HUES48 (cell line): ENCODE data around the gene ADCY3.

Experiments
- H3K27ac ChIP-seq: one replicate; pipeline ENCODE4 v1.7.0; 2013; ENCODE audit warnings: low read depth, low read length, inconsistent platforms
- H3K27me3 ChIP-seq: 2 replicates; pipeline ENCODE4 v1.6.1; 2013; ENCODE audit warnings: mild to moderate bottlenecking, low read length; ENCODE audit not compliant: control insufficient read depth, insufficient read depth
- H3K36me3 ChIP-seq: 2 replicates; pipeline ENCODE4 v1.6.1; 2013; ENCODE audit warnings: low read length; ENCODE audit not compliant: control insufficient read depth, insufficient read depth
- H3K4me1 ChIP-seq: 2 replicates; pipeline ENCODE4 v1.6.1; 2013; ENCODE audit warnings: mild to moderate bottlenecking, low read length; ENCODE audit not compliant: control insufficient read depth, insufficient read depth
- H3K4me3 ChIP-seq: 2 replicates; pipeline ENCODE4 v1.5.1; 2013; ENCODE audit warnings: mild to moderate bottlenecking, low read depth, low read length
- H3K9ac ChIP-seq: 2 replicates; pipeline ENCODE4 v1.6.1; 2013; ENCODE audit warnings: mild to moderate bottlenecking, low read depth, low read length, moderate library complexity
- H3K9me3 ChIP-seq: 2 replicates; pipeline ENCODE4 v1.6.1; 2013; ENCODE audit warnings: low read length; ENCODE audit not compliant: control insufficient read depth, insufficient read depth

Gene ADCY3

DNA sequence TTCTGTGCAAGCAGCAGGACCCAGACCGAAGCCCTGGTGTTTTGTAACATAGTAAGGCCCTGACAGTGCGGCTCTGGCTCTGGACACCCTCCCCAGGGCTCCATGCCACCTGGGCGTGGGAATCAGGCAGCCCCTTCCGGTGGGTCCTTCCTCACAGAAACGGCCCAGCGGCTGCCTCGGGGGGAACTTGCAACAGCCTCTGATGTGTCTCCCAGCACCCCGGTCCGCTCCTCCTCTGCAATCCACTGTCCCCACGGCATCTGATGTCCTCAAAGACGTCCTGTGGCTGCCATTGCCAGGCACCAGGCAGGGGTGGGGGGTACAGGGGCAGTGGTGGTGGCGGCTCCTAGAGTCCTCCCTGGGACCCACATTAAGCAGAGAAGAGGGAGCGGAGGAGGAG lies 68.0 kb downstream of the ADCY3 start:
- Histone ChIP-seq H3K4me3 (no peak overlapping the region), H3K9me3 (peaks cover 7% of the 10 kb centered on the region), H3K27me3 (no peaks in the 10 kb centered on the region), H3K36me3 (no peaks in the 10 kb centered on the region), H3K4me1 (no peaks in the 10 kb centered on the region), H3K27ac (no peak overlapping the region), H3K9ac (no peak overlapping the region)

- no peak overlapping the region for H3K4me3 ChIP-seq
- H3K9me3 ChIP-seq, result peaks cover 7% of the 10 kb centered on the region
- no peak overlapping the region for H3K27ac ChIP-seq
- H3K9ac ChIP-seq, result no peak overlapping the region
- no peaks in the 10 kb centered on the region for H3K27me3 ChIP-seq
- no peaks in the 10 kb centered on the region for H3K36me3 ChIP-seq
- H3K4me1 ChIP-seq, result no peaks in the 10 kb centered on the region
Measured at GRCh38 chr2:24850944-24851343, 69.1 kb downstream of the ADCY3 start.

- Histone ChIP-seq H3K9ac (no peak overlapping the region), H3K4me3 (no peak overlapping the region), H3K4me1 (no peaks in the 10 kb centered on the region), H3K27ac (no peak overlapping the region), H3K36me3 (no peaks in the 10 kb centered on the region), H3K9me3 (peaks cover 7% of the 10 kb centered on the region), H3K27me3 (no peaks in the 10 kb centered on the region)
Measured at GRCh38 chr2:24845691-24846090, 74.3 kb downstream of the ADCY3 start.

DNA sequence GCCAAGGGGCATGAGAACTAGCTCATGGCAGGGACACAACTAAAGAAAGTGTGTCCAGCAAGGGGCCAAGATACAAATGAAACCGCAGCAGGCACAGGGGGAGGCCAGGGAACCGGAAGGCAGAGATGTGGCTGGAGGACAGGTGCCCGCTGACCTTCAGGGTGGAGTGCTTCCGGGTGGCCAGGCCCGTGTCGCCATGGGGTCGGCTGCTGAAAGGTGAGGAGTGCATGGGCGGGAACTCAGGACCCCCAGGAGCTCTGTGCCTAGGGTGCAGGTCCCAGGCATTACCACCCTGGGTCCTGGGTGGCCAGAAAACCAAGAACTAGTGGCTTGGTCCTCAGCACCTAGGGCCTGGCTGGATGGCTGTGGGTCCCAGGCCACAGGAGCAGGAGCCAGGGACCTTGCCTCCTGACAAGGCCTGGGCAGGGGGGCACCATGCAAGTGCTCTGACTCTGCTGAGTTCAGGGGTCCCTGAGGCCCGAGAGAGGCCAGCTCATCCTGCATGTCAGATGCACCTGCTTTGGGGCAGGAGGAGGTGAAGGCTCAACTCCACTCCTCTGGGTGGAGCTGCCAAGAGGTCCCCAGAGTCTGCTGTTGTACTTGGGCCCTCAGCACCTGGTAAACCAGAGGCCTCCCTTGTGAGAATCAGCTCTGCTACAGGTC lies 75.9 kb downstream of the ADCY3 start:
- Histone ChIP-seq H3K9me3 (peaks cover 6% of the 10 kb centered on the region), H3K36me3 (0 out of 2 replicates have a peak, but pooled peaks cover 3% of the 10 kb centered on the region), H3K27ac (no peak overlapping the region), H3K4me1 (no peaks in the 10 kb centered on the region), H3K4me3 (no peak overlapping the region), H3K9ac (no peak overlapping the region), H3K27me3 (no peaks in the 10 kb centered on the region)

- Histone ChIP-seq H3K4me3 (no peak overlapping the region), H3K27me3 (no peaks in the 10 kb centered on the region), H3K9ac (no peak overlapping the region), H3K27ac (no peak overlapping the region), H3K9me3 (no peaks in the 10 kb centered on the region; the same call in 1 of the 2 replicates), H3K36me3 (0 out of 2 replicates have a peak, but pooled peaks cover 3% of the 10 kb centered on the region), H3K4me1 (no peaks in the 10 kb centered on the region)
Measured at GRCh38 chr2:24843330-24843860, 76.6 kb downstream of the ADCY3 start.

DNA sequence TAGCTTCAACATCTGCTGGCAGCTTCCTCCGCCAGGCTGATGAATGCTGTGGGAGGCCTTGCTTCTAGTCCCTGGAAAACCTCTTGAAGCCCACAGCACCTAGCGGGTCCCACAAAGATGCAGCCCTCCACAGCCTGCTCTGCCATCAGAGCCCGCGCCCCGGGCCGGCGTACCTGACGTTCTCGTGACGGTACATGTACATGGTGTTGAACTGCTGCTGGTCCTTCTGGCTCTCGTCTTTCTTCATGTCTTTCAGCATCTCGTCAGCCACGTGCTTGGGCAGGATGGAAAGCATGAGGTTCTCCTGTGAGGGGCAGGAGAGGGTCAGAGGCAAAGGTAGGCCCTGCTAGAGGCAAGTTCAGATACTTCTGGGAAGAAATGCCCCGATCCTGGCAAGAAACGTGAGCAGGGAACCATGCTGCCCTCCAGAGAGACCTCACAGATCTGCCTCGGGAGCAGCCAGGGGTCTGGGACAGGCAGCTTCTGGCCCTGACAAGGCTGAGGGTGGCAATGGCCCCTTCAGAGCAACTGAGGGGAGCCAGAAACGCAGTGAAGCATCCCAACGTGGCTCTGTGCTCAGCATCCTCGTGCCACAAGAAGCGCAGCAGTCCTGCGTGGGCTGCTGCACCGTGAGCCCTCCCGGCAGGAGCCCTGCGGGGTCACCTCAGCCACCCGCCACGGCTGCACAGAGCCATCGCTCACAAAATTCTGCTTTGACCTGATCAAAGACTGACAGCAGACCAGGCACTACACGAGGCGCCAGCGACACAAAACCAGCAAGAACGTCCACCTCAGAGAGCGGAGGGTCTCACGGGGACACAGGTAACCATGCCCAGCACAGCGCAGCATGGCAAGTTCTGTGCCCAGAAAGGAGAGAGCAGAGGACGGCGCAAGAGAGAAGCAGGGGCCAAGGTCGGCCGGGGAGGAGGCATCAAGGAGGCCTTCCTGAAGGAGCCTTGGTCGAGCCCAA lies 77.7 kb downstream of the ADCY3 start:
- Histone ChIP-seq H3K4me1 (no peaks in the 10 kb centered on the region), H3K27ac (no peak overlapping the region), H3K27me3 (no peaks in the 10 kb centered on the region), H3K36me3 (peaks cover 6% of the 10 kb centered on the region; the same call in 1 of the 2 replicates), H3K4me3 (no peak overlapping the region), H3K9ac (no peak overlapping the region), H3K9me3 (no peaks in the 10 kb centered on the region)

DNA sequence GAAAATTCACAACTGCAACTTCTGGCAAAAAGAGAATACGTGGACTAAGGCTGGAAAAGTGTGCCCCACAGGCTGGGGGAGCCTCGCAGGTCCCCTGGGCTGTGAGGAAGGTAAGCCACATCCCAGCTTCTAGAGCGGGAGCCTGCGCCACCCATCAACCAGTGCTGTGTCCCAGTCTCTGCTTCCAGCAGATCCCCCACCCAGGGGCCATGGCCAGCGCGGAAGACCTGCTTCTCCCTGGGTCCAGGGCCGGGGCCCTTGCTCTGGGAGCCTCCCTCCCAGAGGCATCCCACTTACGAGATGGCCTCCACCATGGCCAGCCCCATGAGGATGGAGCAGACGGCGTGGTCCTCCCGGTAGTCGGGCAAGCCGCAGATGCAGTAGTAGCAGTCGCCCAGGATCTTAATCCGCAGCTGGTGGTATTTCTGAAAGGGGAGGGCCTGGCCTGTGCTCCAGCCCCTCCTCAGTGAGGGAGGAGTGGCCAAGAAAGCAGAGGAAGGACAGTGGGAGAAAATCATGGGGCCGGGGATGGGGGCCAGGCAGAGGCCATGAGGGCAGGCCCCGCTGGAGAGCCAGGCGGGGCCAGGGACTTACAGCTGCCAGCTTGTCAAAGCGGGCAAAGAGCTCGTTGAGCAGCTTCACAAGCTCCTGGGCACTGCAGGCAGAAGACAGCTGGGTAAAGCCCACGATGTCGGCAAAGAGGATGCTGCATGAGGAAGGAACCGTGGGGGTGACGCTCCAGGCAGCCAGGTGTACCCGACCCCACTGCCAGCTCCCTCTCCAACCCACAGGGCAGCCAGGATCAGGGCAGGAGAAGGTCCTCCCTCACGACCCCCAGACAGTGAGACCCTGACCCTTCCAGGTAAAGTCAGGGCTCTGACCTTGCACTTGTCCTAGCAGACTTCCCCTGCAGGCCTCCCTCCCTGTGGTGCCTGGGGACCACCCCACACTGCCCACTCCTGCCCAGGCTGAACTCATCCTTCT lies 78.8 kb downstream of the ADCY3 start:
- Histone ChIP-seq H3K27ac (no peak overlapping the region), H3K9ac (no peak overlapping the region), H3K36me3 (peaks cover 16% of the 10 kb centered on the region), H3K4me1 (no peaks in the 10 kb centered on the region), H3K4me3 (no peak overlapping the region), H3K27me3 (no peaks in the 10 kb centered on the region), H3K9me3 (no peaks in the 10 kb centered on the region)

DNA sequence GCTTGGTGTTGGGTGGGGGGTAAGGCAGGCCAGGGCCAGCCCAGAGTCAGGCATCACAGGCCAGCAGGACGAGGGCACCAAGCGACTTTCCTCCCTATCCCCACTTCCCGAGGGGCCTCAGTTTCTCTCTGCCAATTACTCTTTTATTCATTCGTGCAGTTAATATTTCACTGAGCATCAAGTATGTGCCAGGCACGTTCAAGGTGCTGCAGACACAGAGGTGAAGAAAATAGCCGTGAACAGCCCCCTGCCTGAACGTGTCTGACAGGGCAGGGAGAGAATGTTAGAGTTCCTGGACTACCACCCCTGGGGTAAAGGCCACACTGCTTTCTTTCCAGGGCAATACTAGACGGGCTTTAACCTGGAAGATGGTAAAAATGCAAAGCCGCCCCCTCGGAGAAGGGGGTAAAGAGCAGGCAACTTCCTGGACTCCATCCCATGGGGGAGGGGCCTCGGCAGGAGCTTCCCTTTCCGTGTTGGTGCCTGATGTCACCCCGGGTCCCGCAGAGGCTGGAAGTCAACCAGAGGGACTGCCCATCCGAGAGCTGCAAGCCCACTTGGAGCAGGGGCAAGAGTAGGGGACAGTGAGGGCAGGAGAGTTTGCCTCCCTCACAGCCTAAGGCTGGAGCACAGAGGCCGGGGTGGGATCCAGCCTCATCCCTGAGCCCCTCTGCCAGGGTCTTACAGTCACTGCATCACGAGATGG lies 79.7 kb downstream of the ADCY3 start:
- Histone ChIP-seq H3K4me3 (no peak overlapping the region), H3K9ac (no peak overlapping the region), H3K27ac (no peak overlapping the region), H3K27me3 (no peaks in the 10 kb centered on the region), H3K36me3 (peaks cover 20% of the 10 kb centered on the region), H3K9me3 (no peaks in the 10 kb centered on the region), H3K4me1 (no peaks in the 10 kb centered on the region)

DNA sequence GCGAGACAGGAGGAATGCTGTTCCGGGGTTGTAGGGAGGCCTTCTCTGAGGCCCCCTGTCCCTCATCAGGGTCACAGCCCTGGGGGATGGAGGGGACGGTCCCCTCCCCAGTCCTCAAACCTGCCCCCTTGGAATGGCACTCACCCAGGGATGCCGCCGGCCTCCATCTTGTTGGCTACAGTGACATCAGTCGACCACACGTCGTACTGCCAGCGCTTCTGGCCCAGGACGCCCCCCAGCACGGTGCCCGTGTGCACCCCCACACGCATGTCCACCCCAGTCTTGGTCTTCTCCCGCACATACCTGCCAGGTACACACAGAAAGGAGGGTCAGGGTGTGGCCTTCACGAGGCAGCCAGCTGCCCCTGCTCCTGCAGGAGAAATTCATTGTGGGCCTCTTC lies 80.3 kb downstream of the ADCY3 start:
- Histone ChIP-seq H3K27me3 (no peaks in the 10 kb centered on the region), H3K9ac (no peak overlapping the region), H3K36me3 (peaks cover 20% of the 10 kb centered on the region), H3K4me3 (no peak overlapping the region), H3K4me1 (no peaks in the 10 kb centered on the region), H3K27ac (no peak overlapping the region), H3K9me3 (no peaks in the 10 kb centered on the region)

DNA sequence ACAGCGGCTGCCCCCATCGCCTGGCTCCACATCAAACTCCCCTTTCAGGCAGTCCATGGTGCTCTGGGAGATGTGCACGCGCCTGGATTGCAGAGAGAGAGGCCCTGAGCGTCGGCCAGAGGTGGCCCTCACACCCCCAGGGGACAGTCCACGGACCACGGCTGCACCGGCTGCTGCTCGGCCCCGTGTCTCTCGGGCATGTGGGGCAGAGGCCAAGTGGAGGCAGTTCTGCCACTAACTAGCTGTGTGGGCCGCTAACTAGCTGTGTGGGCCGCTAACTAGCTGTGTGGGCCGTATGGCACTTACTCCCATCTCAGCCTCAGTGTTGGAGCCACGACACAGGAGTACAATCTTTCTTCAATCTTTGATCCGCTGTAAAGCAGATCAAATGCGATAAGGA lies 81.5 kb downstream of the ADCY3 start:
- Histone ChIP-seq H3K27me3 (no peaks in the 10 kb centered on the region), H3K36me3 (peaks cover 20% of the 10 kb centered on the region), H3K9me3 (no peaks in the 10 kb centered on the region), H3K4me1 (peaks cover 2% of the 10 kb centered on the region; the same call in 1 of the 2 replicates), H3K4me3 (no peak overlapping the region), H3K27ac (no peak overlapping the region), H3K9ac (no peak overlapping the region)
